Hepatocyte (in vitro differentiated cells): ENCODE results near the gene DIS3L2. TPM values are rescaled to one million over a fixed set of nuclear protein-coding genes. Genes with fewer than 3 reads are reported as not detected.

Experiments used
- DNase-seq: peaks from one replicate; pipeline ENCODE4 v3.0.0-alpha.2; 2016; ENCODE audit warnings: low spot score
- H2AFZ ChIP-seq: fragments of 200-600 bp; sonication (generic); 2 replicates; pipeline ENCODE4 v1.6.0; 2016; ENCODE audit warnings: antibody characterized with exemption, mild to moderate bottlenecking
- H3K27ac ChIP-seq: fragments of 200-600 bp; sonication (generic); 2 replicates; pipeline ENCODE4 v1.5.1; 2016; ENCODE audit warnings: mild to moderate bottlenecking
- H3K27me3 ChIP-seq: fragments of 200-600 bp; sonication (generic); 2 replicates; pipeline ENCODE4 v1.6.1; 2016
- H3K36me3 ChIP-seq: fragments of 200-600 bp; sonication (generic); replicated peaks from 2 replicates; pipeline ENCODE4 v1.5.1; 2016; ENCODE audit warnings: low read depth; ENCODE audit not compliant: insufficient read depth
- H3K4me1 ChIP-seq: fragments of 200-600 bp; sonication (generic); 2 replicates; pipeline ENCODE4 v1.5.1; 2016; ENCODE audit warnings: mild to moderate bottlenecking, moderate library complexity; ENCODE audit not compliant: insufficient read depth
- H3K4me2 ChIP-seq: fragments of 200-600 bp; sonication (generic); 2 replicates; pipeline ENCODE4 v1.6.0; 2016
- H3K4me3 ChIP-seq: fragments of 200-600 bp; sonication (generic); 2 replicates; pipeline ENCODE4 v1.5.1; 2016; ENCODE audit warnings: mild to moderate bottlenecking
- H3K79me2 ChIP-seq: fragments of 200-600 bp; sonication (generic); 2 replicates; pipeline ENCODE4 v1.6.0; 2017; ENCODE audit warnings: mild to moderate bottlenecking
- H3K9me2 ChIP-seq: fragments of 200-600 bp; sonication (generic); replicated peaks from 2 replicates; pipeline ENCODE4 v1.6.0; 2017; ENCODE audit warnings: mild to moderate bottlenecking; ENCODE audit not compliant: insufficient read depth
- H3K9me3 ChIP-seq: fragments of 200-600 bp; sonication (generic); 2 replicates; pipeline ENCODE4 v1.5.1; 2016; ENCODE audit warnings: low read depth, mild to moderate bottlenecking
- H4K20me1 ChIP-seq: fragments of 200-600 bp; sonication (generic); 2 replicates; pipeline ENCODE4 v1.6.0; 2016; ENCODE audit warnings: mild to moderate bottlenecking; ENCODE audit not compliant: insufficient read depth, poor library complexity, severe bottlenecking
- CTCF ChIP-seq: fragments of 200-600 bp; sonication (generic); IDR thresholded peaks from 2 replicates; pipeline ENCODE4 v1.5.1; 2016; ENCODE audit warnings: antibody characterized with exemption, mild to moderate bottlenecking; ENCODE audit not compliant: poor library complexity
- EZH2 ChIP-seq: fragments of 200-600 bp; sonication (generic); IDR thresholded peaks from 2 replicates; pipeline ENCODE4 v1.6.1; 2016; ENCODE audit warnings: antibody characterized with exemption, mild to moderate bottlenecking, borderline replicate concordance
- EZH2phosphoT487 ChIP-seq: fragments of 200-600 bp; sonication (generic); IDR thresholded peaks from one replicate; pipeline ENCODE4 v1.6.1; 2018; ENCODE audit warnings: antibody characterized with exemption, mild to moderate bottlenecking, low read depth, moderate library complexity; ENCODE audit not compliant: unreplicated experiment, severe bottlenecking
- WGBS: methylation state at CpG from one replicate; pipeline ENCODE4 v1.1.6; 2016; ENCODE audit warnings: low lambda C conversion rate; ENCODE audit errors: missing lambda C conversion rate; 5-methylcytosine and 5-hydroxymethylcytosine counted together
- polyA plus RNA-seq: library from polyadenylated mRNA; unstranded; fragments of >200 nt; fragmentation: Nextera tagmentation; extraction: Ambion mirVana; gene quantifications from 2 replicates; pipeline ENCODE4 v1.2.1, GENCODE V29; 2016
- total RNA-seq: library from RNA; depleted of rRNA; stranded (reverse); fragments of >200 nt; gene quantifications from 2 replicates; pipeline ENCODE4 v1.2.3, GENCODE V29; 2014

Gene DIS3L2
- total and polyA plus RNA-seq, 2 experiments from 2014 or later, result 19.5 to 20.0 TPM

GRCh38 chr2:232290668-232291067 is 329.2 kb downstream of the DIS3L2 start:
- TF ChIP-seq EZH2phosphoT487 (no peak), EZH2 (no peak), CTCF (no peak)
- no peak for DNase-seq
- no peaks in the 10 kb centered on the region for H3K9me3 ChIP-seq
- no peaks in the 10 kb centered on the region for H3K27me3 ChIP-seq
- H4K20me1 ChIP-seq, result no peaks in the 10 kb centered on the region
- no peak overlapping the region for H3K4me3 ChIP-seq
- no peaks in the 10 kb centered on the region for H3K79me2 ChIP-seq
- peaks cover 5% of the 10 kb centered on the region for H3K4me1 ChIP-seq
- no peaks in the 10 kb centered on the region for H3K9me2 ChIP-seq
- no peak overlapping the region for H2AFZ ChIP-seq
- no peaks in the 10 kb centered on the region for H3K36me3 ChIP-seq
- no peak overlapping the region for H3K4me2 ChIP-seq
- H3K27ac ChIP-seq, result no peak overlapping the region
- 90% methylated on average over 8 of the region's 8 CpGs for WGBS

DNA sequence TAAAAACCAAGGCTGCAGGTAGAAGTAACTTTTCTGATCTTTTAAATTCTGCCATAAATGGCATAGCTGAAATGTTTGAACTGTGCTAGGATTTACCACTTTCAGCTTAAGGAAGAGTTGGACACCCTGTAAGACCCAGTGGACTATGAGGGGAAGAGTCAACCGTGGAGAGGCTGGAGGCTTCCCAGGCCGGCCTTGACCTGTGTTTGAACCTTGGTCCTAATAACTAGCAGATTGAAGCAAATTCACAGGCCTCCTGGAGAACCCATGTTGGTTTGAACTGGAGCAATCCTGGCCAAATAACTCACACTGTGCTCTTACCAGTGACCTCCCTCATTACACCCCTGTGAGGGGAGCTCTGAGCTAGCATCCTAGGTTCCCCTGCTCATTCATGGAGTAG is 329.8 kb downstream of the DIS3L2 start:
- TF ChIP-seq EZH2 (no peak), EZH2phosphoT487 (no peak), CTCF (no peak)

GRCh38 chr2:232292395-232293154 is 331.1 kb downstream of the DIS3L2 start:
- Histone ChIP-seq H3K9me2 (no peaks in the 10 kb centered on the region), H3K4me1 (no peaks in the 10 kb centered on the region), H3K4me3 (no peak overlapping the region), H3K4me2 (no peak overlapping the region), H4K20me1 (no peaks in the 10 kb centered on the region), H3K27ac (no peak overlapping the region), H2AFZ (no peak overlapping the region), H3K79me2 (no peaks in the 10 kb centered on the region), H3K9me3 (no peaks in the 10 kb centered on the region), H3K27me3 (no peaks in the 10 kb centered on the region), H3K36me3 (no peaks in the 10 kb centered on the region)
- 71% methylated on average over 9 of the region's 9 CpGs for WGBS
- TF ChIP-seq EZH2phosphoT487, result no peak
- peak; percentile 50 for TF ChIP-seq CTCF
- DNase-seq, result peak; percentile 49

More for the DNA sequence above, 329.8 kb downstream of the DIS3L2 start:
- H4K20me1 ChIP-seq, result no peaks in the 10 kb centered on the region
- H3K4me2 ChIP-seq, result no peak overlapping the region
- no peaks in the 10 kb centered on the region for H3K79me2 ChIP-seq
- no peaks in the 10 kb centered on the region for H3K36me3 ChIP-seq
- no peaks in the 10 kb centered on the region for H3K9me3 ChIP-seq
- H3K27ac ChIP-seq, result no peak overlapping the region
- H3K4me3 ChIP-seq, result no peak overlapping the region
- H3K27me3 ChIP-seq, result no peaks in the 10 kb centered on the region
- H3K4me1 ChIP-seq, result no peaks in the 10 kb centered on the region
- H3K9me2 ChIP-seq, result no peaks in the 10 kb centered on the region
- WGBS, result 66% methylated on average over 2 of the region's 2 CpGs
- no peak for DNase-seq
- no peak overlapping the region for H2AFZ ChIP-seq
